GM12864 (cell line): ENCODE results near the gene CTDSPL.

Experiments
- DNase-seq: peaks from one replicate; pipeline ENCODE4 v3.0.0-alpha.2; 2011; ENCODE audit warnings: low read depth
- H3K4me3 ChIP-seq: 2 replicates; pipeline ENCODE4 v1.5.1; 2011; ENCODE audit warnings: mild to moderate bottlenecking, low read depth, low read length, control low read depth
- TF ChIP-seq, protein P1 (sequence below): IDR thresholded peaks from 2 replicates; pipeline ENCODE4 v1.5.1; 2011; ENCODE audit warnings: low read depth, mild to moderate bottlenecking, moderate library complexity, low read length, control low read depth, inconsistent platforms; ENCODE audit errors: missing control alignments

The CTDSPL gene

DNA sequence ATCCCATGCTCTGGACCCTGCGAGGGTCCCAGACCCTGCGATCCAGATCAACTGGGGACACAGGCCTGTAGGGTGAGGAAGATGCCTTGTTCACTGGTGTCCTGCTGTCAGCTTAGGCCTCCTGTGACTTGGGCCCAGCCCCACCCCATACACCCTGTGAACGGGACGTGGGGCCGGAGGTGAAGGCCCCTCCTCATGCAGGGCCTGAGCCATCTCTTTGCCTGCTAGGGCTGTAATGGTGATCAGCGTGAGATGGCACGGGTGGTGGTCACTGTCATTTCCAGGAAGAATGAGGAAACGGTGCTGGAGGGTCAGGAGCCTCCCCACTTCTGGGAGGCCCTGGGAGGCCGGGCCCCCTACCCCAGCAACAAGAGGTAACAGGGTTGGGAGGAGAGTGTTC lies 141.3 kb downstream of the CTDSPL start:
- DNase-seq = no peak
- TF ChIP-seq, protein P1, sequence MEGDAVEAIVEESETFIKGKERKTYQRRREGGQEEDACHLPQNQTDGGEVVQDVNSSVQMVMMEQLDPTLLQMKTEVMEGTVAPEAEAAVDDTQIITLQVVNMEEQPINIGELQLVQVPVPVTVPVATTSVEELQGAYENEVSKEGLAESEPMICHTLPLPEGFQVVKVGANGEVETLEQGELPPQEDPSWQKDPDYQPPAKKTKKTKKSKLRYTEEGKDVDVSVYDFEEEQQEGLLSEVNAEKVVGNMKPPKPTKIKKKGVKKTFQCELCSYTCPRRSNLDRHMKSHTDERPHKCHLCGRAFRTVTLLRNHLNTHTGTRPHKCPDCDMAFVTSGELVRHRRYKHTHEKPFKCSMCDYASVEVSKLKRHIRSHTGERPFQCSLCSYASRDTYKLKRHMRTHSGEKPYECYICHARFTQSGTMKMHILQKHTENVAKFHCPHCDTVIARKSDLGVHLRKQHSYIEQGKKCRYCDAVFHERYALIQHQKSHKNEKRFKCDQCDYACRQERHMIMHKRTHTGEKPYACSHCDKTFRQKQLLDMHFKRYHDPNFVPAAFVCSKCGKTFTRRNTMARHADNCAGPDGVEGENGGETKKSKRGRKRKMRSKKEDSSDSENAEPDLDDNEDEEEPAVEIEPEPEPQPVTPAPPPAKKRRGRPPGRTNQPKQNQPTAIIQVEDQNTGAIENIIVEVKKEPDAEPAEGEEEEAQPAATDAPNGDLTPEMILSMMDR = no peak
- no peak overlapping the region for H3K4me3 ChIP-seq

DNA sequence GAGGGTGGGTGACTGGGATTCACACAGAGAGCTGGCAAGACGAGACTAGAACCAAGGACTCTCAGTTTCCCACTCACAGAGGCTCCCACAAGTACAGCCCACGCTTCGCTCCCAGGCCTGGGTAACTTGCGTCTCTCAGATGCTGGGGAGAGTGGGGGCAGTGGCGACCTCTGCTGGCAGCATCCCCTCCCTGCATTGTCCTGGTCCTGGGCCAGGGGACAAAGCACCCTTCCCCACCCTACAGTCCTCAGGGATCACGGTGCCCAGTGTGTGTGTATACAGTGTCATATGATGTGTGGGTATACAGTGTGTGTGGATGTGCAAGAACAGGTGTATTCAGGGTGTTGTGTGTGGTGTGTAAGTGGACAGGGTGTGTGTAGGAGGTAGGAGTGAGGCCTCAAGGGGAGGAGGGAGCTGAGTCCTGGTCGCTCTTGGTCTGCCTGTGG lies 141.7 kb downstream of the CTDSPL start:
- no peak for DNase-seq
- no peak overlapping the region for H3K4me3 ChIP-seq
- TF ChIP-seq, protein P1 = peak; percentile 92

DNA sequence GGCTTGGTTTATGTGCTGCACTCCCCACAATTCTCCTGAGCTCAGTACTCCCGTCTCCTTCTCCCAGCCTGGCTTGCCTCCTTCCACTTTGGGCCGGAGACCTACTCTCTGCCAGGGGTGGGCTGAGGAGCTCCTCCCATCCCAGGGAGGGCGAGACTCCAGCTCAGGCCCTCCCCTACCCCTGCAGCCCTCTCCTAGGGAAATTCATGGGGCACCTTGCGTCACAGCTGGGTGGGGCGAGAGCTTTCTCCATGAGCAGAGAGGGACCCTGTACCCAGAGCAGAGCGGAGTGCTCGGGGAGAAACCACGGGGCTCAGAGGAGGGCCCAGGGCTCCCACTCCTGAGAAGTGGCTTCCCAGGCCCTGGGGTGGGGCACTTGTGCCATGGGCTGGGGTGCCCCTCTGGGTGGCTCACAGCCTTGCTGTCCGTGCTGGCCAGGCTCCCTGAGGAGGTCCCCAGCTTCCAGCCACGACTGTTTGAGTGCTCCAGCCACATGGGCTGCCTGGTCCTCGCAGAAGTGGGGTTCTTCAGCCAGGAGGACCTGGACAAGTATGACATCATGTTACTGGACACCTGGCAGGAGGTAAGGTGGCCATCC lies 142.2 kb downstream of the CTDSPL start:
- DNase-seq = no peak
- no peak overlapping the region for H3K4me3 ChIP-seq
- TF ChIP-seq, protein P1 = no peak

DNA sequence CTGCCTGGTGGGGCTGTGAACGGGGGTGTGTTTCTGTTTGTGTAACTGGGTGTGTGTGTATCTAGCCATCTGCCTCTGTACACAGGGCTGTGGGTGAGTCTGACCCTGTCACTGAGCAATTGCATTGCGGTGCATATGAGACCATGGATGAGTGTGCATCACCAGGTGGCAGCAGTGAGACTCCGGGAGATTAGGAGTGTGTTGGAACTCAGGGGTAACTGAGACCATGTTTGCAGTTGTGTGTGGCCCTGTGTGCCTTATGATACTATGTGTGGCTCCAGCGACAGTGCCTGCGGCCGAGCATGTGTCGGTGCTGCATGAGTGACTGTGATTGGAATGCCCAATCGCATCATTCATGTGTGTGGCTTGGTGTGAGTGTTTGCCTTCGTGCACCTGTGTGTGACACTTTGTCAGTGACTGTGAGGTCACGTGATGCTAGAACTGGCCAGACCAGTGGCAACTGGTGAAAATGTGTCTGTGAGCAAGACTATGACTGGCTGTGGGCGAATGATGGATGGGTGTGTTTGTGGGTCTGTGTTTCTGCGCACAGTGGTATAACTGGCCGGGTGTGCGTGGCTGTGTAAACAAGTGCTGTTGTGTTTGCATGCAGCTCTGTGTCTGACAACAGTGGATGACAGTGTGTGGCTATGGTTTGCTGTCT lies 142.9 kb downstream of the CTDSPL start:
- no peak for DNase-seq
- H3K4me3 ChIP-seq = no peak overlapping the region
- TF ChIP-seq, protein P1 = peak; percentile 74

DNA sequence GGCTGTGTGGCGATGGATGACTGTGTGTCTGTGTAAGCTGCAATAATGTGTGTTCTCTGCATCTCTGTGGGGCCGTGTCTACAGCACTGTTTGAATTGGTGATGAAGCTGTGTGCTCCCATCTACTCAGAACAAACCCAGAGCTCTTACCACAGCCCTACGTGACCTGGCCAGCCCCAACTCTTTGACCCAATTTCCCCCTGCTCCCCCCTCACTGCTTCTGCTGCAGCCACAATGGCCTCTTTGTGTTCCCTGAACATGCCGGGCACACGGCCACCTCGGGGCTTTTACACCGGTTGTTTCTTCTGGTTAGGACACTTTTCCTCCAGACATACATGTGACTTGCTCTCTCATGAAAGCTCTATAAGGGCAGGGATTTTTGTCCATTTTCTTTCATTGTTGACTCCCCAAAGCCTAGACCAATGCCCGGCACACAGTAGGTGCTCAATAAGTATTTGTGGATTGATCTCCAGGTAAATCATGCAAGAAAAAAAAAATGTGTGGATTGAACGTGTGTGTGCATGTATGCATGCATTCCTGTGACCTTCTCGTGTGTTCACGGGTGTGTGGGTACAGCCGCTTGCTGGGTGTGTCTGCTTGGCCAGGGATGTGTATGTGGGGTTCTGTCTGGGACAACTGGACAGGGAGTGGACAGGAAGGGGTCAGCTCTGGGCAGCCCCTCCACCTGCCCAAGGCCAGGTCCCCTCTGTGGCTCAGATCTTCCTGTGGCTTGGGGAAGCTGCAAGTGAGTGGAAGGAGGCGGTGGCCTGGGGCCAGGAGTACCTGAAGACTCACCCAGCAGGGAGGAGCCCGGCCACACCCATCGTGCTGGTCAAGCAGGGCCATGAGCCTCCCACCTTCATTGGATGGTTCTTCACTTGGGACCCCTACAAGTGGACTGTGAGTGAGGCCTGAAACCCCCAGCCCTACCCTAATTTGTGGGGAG lies 143.7 kb downstream of the CTDSPL start:
- no peak overlapping the region for H3K4me3 ChIP-seq
- TF ChIP-seq, protein P1 = no peak
- no peak for DNase-seq

DNA sequence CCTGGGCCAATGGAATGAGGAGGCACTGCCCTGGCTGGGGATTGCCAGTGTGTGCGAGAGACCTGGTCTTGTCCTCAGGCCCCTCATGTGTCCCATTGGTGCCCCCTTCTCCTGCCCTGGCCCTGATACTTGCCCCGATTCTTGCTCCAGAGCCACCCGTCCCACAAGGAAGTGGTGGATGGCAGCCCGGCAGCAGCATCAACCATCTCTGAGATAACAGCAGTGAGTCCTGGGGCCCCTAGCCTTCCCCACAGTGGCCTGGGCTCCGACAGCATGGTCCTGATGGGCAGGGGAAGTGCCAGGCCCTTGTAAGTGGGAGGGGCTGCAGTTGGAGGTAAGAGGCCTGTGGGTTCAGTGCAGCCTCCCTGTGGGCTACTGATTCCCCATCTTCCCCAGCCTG lies 144.4 kb downstream of the CTDSPL start:
- no peak overlapping the region for H3K4me3 ChIP-seq
- TF ChIP-seq, protein P1 = no peak
- DNase-seq = no peak
